GM23338 (cell line): ENCODE data around the gene CASK. TPM values are rescaled to one million over a fixed set of nuclear protein-coding genes. Genes with fewer than 3 reads are reported as not detected.

Experiments
- ATAC-seq: fragments of 200-7000 bp; cut with Tn5 transposase; 3 replicates; pipeline ENCODE4 v1.9.1; 2020
- DNase-seq: peaks from one replicate; pipeline ENCODE4 v3.0.0-alpha.2; 2015; ENCODE audit warnings: low spot score
- H2AFZ ChIP-seq: fragments of 200-600 bp; sonication (generic); 2 replicates; pipeline ENCODE4 v1.8.0; 2016; ENCODE audit warnings: antibody characterized with exemption, mild to moderate bottlenecking, moderate library complexity
- H3F3A ChIP-seq: fragments of 200-600 bp; sonication (generic); replicated peaks from 2 replicates; pipeline ENCODE4 v1.8.0; 2017; ENCODE audit warnings: antibody characterized with exemption, mixed run types, low read depth
- H3K27ac ChIP-seq: fragments of 200-600 bp; sonication (generic); 2 replicates; pipeline ENCODE4 v1.6.1; 2016; ENCODE audit warnings: low read depth
- H3K27me3 ChIP-seq: fragments of 200-600 bp; sonication (generic); 2 replicates; pipeline ENCODE4 v1.8.0; 2016; ENCODE audit warnings: mild to moderate bottlenecking, mixed run types, moderate library complexity; ENCODE audit not compliant: insufficient read depth
- H3K36me3 ChIP-seq: fragments of 200-600 bp; sonication (generic); 2 replicates; pipeline ENCODE4 v1.8.0; 2016; ENCODE audit warnings: mild to moderate bottlenecking; ENCODE audit not compliant: insufficient read depth
- H3K4me1 ChIP-seq: fragments of 200-600 bp; sonication (generic); 2 replicates; pipeline ENCODE4 v1.8.0; 2016; ENCODE audit warnings: mild to moderate bottlenecking, moderate library complexity; ENCODE audit not compliant: insufficient read depth
- H3K4me2 ChIP-seq: fragments of 200-600 bp; sonication (generic); 2 replicates; pipeline ENCODE4 v1.7.1; 2017; ENCODE audit warnings: mixed run types
- H3K4me3 ChIP-seq: fragments of 200-600 bp; sonication (generic); 2 replicates; pipeline ENCODE4 v1.6.1; 2016; ENCODE audit warnings: mixed run types
- H3K79me2 ChIP-seq: fragments of 200-600 bp; sonication (generic); replicated peaks from 2 replicates; pipeline ENCODE4 v1.8.0; 2017; ENCODE audit warnings: mild to moderate bottlenecking; ENCODE audit not compliant: insufficient read depth
- H3K9me2 ChIP-seq: fragments of 200-600 bp; sonication (generic); 2 replicates; pipeline ENCODE4 v1.8.0; 2017; ENCODE audit not compliant: insufficient read depth
- H4K20me1 ChIP-seq: fragments of 200-600 bp; sonication (generic); replicated peaks from 2 replicates; pipeline ENCODE4 v1.8.0; 2017; ENCODE audit warnings: mild to moderate bottlenecking; ENCODE audit not compliant: insufficient read depth
- H3K27ac Mint-ChIP-seq: 2 replicates; pipeline ENCODE4 v1.8.0; 2020; ENCODE audit warnings: inconsistent platforms, mild to moderate bottlenecking, moderate library complexity, mixed read lengths
- H3K27me3 Mint-ChIP-seq: 3 replicates; pipeline ENCODE4 v1.8.0; 2022; ENCODE audit warnings: low read depth, mild to moderate bottlenecking, moderate library complexity, mixed read lengths, inconsistent platforms; ENCODE audit not compliant: insufficient read depth, poor library complexity
- H3K36me3 Mint-ChIP-seq: 3 replicates; pipeline ENCODE4 v1.8.0; 2021; ENCODE audit warnings: low read depth, mild to moderate bottlenecking, inconsistent platforms, moderate library complexity, mixed read lengths
- H3K4me1 Mint-ChIP-seq: 3 replicates; pipeline ENCODE4 v1.8.0; 2020; ENCODE audit warnings: mild to moderate bottlenecking, inconsistent platforms, mixed read lengths
- H3K4me3 Mint-ChIP-seq: 3 replicates; pipeline ENCODE4 v1.8.0; 2021; ENCODE audit warnings: moderate library complexity, mild to moderate bottlenecking, inconsistent platforms, mixed read lengths
- H3K9me3 Mint-ChIP-seq: 3 replicates; pipeline ENCODE4 v1.8.0; 2020; ENCODE audit warnings: moderate library complexity, mild to moderate bottlenecking, inconsistent platforms, mixed read lengths
- CREB1 ChIP-seq: fragments of 250-450 bp; sonication (Bioruptor Pico); IDR thresholded peaks from 2 replicates; pipeline ENCODE4 v1.5.0; 2020; ENCODE audit warnings: low read depth, mild to moderate bottlenecking, moderate library complexity
- CTCF ChIP-seq, 2 experiments: fragments of 200-600 bp in 1 of 2; sonication (generic) in 1 of 2; conservative IDR thresholded peaks; 2 replicates each; pipeline versions ENCODE4 v1.5.1 to v1.6.1; 2016 to 2017; ENCODE audit warnings: antibody characterized with exemption in 2 of 2, low read depth in 2 of 2, mild to moderate bottlenecking in 2 of 2, moderate library complexity in 1 of 2
- ETS1 ChIP-seq: IDR thresholded peaks from 2 replicates; pipeline ENCODE4 v1.6.1; 2016; ENCODE audit warnings: antibody characterized with exemption
- EZH2 ChIP-seq: fragments of 200-600 bp; sonication (generic); IDR thresholded peaks from one replicate; pipeline ENCODE4 v1.8.0; 2017; ENCODE audit warnings: antibody characterized with exemption, mild to moderate bottlenecking, low read depth; ENCODE audit not compliant: unreplicated experiment
- EZH2phosphoT487 ChIP-seq: fragments of 200-600 bp; sonication (generic); IDR thresholded peaks from one replicate; pipeline ENCODE4 v1.8.1; 2018; ENCODE audit warnings: antibody characterized with exemption; ENCODE audit not compliant: unreplicated experiment
- JUNB ChIP-seq: IDR thresholded peaks from one replicate; pipeline ENCODE4 v1.6.1; 2016; ENCODE audit warnings: antibody characterized with exemption; ENCODE audit not compliant: unreplicated experiment
- NANOG ChIP-seq: IDR thresholded peaks from 2 replicates; pipeline ENCODE4 v1.6.1; 2016; ENCODE audit warnings: antibody characterized with exemption, borderline replicate concordance
- POLR2AphosphoS5 ChIP-seq: IDR thresholded peaks from 2 replicates; pipeline ENCODE4 v1.6.1; 2016; ENCODE audit warnings: antibody characterized with exemption, low read depth
- STAT1 ChIP-seq: IDR thresholded peaks from one replicate; pipeline ENCODE4 v1.6.1; 2016; ENCODE audit warnings: antibody characterized with exemption; ENCODE audit not compliant: unreplicated experiment
- ZNF114 ChIP-seq: fragments of 250-450 bp; sonication (Bioruptor Pico); IDR thresholded peaks from 2 replicates; pipeline ENCODE4 v1.5.0; 2020; ENCODE audit warnings: mild to moderate bottlenecking, moderate library complexity
- polyA plus RNA-seq: library from polyadenylated mRNA; unstranded; fragments of >200 nt; fragmentation: Nextera tagmentation; extraction: Ambion mirVana; gene quantifications from 2 replicates; pipeline ENCODE4 v1.2.1, GENCODE V29; 2016
- total RNA-seq: library from RNA; depleted of rRNA; stranded (reverse); fragments of >200 nt; shearing (Covaris generic); gene quantifications from 2 replicates; pipeline ENCODE4 v1.2.3, GENCODE V29; 2014
- TF ChIP-seq, protein P1 (sequence below): fragments of 250-450 bp; sonication (Bioruptor Pico); IDR thresholded peaks from 2 replicates; pipeline ENCODE4 v1.5.0; 2020; ENCODE audit warnings: mild to moderate bottlenecking, moderate library complexity
- TF ChIP-seq, protein P2 (sequence below): IDR thresholded peaks from one replicate; pipeline ENCODE4 v1.6.1; 2018; ENCODE audit warnings: antibody characterized with exemption; ENCODE audit not compliant: unreplicated experiment

CASK gene
- total and polyA plus RNA-seq, 2 experiments from 2014 or later, result 15.3 to 44.4 TPM

DNA sequence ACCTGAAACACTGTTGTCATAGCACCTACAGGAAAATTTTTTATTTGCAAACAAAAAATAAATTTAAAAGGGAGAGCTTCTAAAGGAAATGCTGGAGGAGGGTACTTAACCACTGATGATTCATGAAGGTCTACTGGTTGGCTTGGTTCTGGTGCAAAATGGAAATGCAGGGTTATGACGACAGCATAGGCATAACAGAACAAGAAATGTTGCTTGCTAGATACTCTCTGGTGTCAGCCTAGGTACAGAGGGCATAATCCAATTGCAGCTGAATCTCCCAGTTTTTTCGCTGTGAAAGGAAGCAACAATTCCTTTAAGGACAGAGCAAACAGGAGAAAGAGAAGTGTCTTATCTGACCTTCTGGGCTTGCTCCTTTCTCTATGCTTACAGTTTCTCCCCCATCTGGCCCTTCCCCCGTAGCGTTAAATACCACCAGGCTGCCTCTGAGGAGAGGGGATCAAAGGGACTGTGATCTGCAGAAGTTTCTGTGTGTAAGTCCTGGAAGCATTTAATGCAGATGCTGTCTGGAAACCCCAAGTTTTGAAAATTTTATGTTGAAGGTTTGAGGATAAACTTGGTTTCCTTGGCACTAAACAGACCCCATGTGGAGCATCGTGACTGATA lies 23.7 kb upstream of the CASK start:
- Mint-ChIP-seq H3K36me3 (no peaks in the 10 kb centered on the region), H3K27me3 (peaks cover under 1% of the 10 kb centered on the region), H3K4me3 (no peak overlapping the region), H3K27ac (peak overlapping the region; percentile 91), H3K4me1 (peaks cover 17% of the 10 kb centered on the region; the same call in 2 of the 3 replicates), H3K9me3 (no peaks in the 10 kb centered on the region)
- no peaks in the 10 kb centered on the region for H4K20me1 ChIP-seq
- peak overlapping the region; percentile 19; the same call in 1 of the 2 replicates for H3K4me3 ChIP-seq
- H2AFZ ChIP-seq, result peak overlapping the region; percentile 82; the same call in 1 of the 2 replicates
- TF ChIP-seq NANOG (no peak), EZH2phosphoT487 (no peak), EZH2 (no peak), ZNF114 (CRISPR knock-in tag) (no peak), JUNB (no peak), ETS1 (no peak), STAT1 (no peak), CREB1 (no peak), CTCF (conservative IDR thresholded peaks at IDR 0.05; ENCODE audit: low read depth in 2 of 2) (no peak), POLR2AphosphoS5 (no peak)
- TF ChIP-seq, protein P1, sequence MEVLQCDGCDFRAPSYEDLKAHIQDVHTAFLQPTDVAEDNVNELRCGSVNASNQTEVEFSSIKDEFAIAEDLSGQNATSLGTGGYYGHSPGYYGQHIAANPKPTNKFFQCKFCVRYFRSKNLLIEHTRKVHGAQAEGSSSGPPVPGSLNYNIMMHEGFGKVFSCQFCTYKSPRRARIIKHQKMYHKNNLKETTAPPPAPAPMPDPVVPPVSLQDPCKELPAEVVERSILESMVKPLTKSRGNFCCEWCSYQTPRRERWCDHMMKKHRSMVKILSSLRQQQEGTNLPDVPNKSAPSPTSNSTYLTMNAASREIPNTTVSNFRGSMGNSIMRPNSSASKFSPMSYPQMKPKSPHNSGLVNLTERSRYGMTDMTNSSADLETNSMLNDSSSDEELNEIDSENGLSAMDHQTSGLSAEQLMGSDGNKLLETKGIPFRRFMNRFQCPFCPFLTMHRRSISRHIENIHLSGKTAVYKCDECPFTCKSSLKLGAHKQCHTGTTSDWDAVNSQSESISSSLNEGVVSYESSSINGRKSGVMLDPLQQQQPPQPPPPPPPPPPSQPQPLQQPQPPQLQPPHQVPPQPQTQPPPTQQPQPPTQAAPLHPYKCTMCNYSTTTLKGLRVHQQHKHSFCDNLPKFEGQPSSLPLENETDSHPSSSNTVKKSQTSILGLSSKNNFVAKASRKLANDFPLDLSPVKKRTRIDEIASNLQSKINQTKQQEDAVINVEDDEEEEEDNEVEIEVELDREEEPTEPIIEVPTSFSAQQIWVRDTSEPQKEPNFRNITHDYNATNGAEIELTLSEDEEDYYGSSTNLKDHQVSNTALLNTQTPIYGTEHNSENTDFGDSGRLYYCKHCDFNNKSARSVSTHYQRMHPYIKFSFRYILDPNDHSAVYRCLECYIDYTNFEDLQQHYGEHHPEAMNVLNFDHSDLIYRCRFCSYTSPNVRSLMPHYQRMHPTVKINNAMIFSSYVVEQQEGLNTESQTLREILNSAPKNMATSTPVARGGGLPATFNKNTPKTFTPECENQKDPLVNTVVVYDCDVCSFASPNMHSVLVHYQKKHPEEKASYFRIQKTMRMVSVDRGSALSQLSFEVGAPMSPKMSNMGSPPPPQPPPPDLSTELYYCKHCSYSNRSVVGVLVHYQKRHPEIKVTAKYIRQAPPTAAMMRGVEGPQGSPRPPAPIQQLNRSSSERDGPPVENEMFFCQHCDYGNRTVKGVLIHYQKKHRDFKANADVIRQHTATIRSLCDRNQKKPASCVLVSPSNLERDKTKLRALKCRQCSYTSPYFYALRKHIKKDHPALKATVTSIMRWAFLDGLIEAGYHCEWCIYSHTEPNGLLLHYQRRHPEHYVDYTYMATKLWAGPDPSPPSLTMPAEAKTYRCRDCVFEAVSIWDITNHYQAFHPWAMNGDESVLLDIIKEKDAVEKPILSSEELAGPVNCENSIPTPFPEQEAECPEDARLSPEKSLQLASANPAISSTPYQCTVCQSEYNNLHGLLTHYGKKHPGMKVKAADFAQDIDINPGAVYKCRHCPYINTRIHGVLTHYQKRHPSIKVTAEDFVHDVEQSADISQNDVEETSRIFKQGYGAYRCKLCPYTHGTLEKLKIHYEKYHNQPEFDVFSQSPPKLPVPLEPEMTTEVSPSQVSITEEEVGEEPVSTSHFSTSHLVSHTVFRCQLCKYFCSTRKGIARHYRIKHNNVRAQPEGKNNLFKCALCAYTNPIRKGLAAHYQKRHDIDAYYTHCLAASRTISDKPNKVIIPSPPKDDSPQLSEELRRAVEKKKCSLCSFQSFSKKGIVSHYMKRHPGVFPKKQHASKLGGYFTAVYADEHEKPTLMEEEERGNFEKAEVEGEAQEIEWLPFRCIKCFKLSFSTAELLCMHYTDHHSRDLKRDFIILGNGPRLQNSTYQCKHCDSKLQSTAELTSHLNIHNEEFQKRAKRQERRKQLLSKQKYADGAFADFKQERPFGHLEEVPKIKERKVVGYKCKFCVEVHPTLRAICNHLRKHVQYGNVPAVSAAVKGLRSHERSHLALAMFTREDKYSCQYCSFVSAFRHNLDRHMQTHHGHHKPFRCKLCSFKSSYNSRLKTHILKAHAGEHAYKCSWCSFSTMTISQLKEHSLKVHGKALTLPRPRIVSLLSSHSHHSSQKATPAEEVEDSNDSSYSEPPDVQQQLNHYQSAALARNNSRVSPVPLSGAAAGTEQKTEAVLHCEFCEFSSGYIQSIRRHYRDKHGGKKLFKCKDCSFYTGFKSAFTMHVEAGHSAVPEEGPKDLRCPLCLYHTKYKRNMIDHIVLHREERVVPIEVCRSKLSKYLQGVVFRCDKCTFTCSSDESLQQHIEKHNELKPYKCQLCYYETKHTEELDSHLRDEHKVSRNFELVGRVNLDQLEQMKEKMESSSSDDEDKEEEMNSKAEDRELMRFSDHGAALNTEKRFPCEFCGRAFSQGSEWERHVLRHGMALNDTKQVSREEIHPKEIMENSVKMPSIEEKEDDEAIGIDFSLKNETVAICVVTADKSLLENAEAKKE, result no peak
- TF ChIP-seq, protein P2, sequence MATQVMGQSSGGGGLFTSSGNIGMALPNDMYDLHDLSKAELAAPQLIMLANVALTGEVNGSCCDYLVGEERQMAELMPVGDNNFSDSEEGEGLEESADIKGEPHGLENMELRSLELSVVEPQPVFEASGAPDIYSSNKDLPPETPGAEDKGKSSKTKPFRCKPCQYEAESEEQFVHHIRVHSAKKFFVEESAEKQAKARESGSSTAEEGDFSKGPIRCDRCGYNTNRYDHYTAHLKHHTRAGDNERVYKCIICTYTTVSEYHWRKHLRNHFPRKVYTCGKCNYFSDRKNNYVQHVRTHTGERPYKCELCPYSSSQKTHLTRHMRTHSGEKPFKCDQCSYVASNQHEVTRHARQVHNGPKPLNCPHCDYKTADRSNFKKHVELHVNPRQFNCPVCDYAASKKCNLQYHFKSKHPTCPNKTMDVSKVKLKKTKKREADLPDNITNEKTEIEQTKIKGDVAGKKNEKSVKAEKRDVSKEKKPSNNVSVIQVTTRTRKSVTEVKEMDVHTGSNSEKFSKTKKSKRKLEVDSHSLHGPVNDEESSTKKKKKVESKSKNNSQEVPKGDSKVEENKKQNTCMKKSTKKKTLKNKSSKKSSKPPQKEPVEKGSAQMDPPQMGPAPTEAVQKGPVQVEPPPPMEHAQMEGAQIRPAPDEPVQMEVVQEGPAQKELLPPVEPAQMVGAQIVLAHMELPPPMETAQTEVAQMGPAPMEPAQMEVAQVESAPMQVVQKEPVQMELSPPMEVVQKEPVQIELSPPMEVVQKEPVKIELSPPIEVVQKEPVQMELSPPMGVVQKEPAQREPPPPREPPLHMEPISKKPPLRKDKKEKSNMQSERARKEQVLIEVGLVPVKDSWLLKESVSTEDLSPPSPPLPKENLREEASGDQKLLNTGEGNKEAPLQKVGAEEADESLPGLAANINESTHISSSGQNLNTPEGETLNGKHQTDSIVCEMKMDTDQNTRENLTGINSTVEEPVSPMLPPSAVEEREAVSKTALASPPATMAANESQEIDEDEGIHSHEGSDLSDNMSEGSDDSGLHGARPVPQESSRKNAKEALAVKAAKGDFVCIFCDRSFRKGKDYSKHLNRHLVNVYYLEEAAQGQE, result no peak
- no peaks in the 10 kb centered on the region for H3F3A ChIP-seq
- no peaks in the 10 kb centered on the region for H3K79me2 ChIP-seq
- peak overlapping the region; percentile 59 for H3K4me2 ChIP-seq
- H3K27me3 ChIP-seq, result no peaks in the 10 kb centered on the region
- H3K36me3 ChIP-seq, result no peaks in the 10 kb centered on the region
- no peaks in the 10 kb centered on the region for H3K9me2 ChIP-seq
- H3K4me1 ChIP-seq, result peaks cover 22% of the 10 kb centered on the region; the same call in 1 of the 2 replicates
- ATAC-seq (peak; percentile 63), DNase-seq (peak; percentile 32)
- H3K27ac ChIP-seq, result peak overlapping the region; percentile 80; the same call in 1 of the 2 replicates
